HCT116 (cell line): ENCODE data around the gene MIA2. TPM values are rescaled to one million over a fixed set of nuclear protein-coding genes. Genes with fewer than 3 reads are reported as not detected.

ENCODE experiments used
- ATAC-seq: fragments of 200-7000 bp; cut with Tn5 transposase; 2 replicates; pipeline ENCODE4 v1.9.1; 2020; ENCODE audit warnings: mild to moderate bottlenecking, moderate library complexity
- BruUV-seq: library from RNA; stranded (reverse); fragments of 400-500 nt; replicated peaks from 2 replicates; lab custom pipeline; 2021; lab: Mats Ljungman, UMichigan
- CTCF ChIA-PET: fragments of 300-600 bp; sonication (Branson Sonifier 250); formaldehyde crosslinking; loops from one replicate; lab custom pipeline; 2021; ENCODE audit warnings: antibody characterized with exemption; lab: Charles Lee
- POLR2A ChIA-PET: fragments of 300-600, 350-600 bp; sonication (Branson Sonifier 250); formaldehyde crosslinking; loops from one replicate; lab custom pipeline; 2021; ENCODE audit warnings: antibody characterized with exemption; lab: Charles Lee
- RAD21 ChIA-PET, 2 experiments: fragments of 300-600 bp; sonication (Branson Sonifier 250); formaldehyde crosslinking; loops; one replicate each; lab custom pipeline; 2023; ENCODE audit warnings: low total read pairs in 2 of 2; ENCODE audit not compliant: uncharacterized antibody in 2 of 2, unreplicated experiment in 2 of 2, low non-redundant PET in 1 of 2; lab: Charles Lee
- DNase-seq: peaks from one replicate; pipeline ENCODE4 v3.0.0-alpha.2; 2010; ENCODE audit warnings: low read depth, low spot score
- H2AFZ ChIP-seq: fragments of 200-600 bp; shearing (Covaris generic), sonication (generic); 2 replicates; pipeline ENCODE4 v1.6.1; 2017; ENCODE audit warnings: low read depth, mixed run types, mixed read lengths, antibody characterized with exemption, low read length; ENCODE audit not compliant: poor library complexity, severe bottlenecking
- H3K27ac ChIP-seq: 2 replicates; pipeline ENCODE4 v1.5.1; 2012; ENCODE audit warnings: low read depth, low read length
- H3K27me3 ChIP-seq: fragments of 200-600 bp; sonication (generic); 2 replicates; pipeline ENCODE4 v1.6.1; 2016; ENCODE audit warnings: mixed run types, low read length, mixed read lengths; ENCODE audit not compliant: insufficient read depth
- H3K36me3 ChIP-seq, 2 experiments: fragments of 200-500 bp in 1 of 2; fragments of 200-600 bp in 1 of 2; sonication (Bioruptor generic) in 1 of 2; sonication (generic) in 1 of 2; 2 replicates each; pipeline versions ENCODE4 v1.5.1 to v1.6.1; 2014 to 2016; ENCODE audit warnings: low read length in 2 of 2, inconsistent platforms in 1 of 2, mixed read lengths in 1 of 2, mixed run types in 1 of 2; ENCODE audit not compliant: insufficient read depth in 2 of 2, control insufficient read depth in 1 of 2
- H3K4me1 ChIP-seq, 2 experiments: fragments of 200-600 bp in 1 of 2; sonication (generic) in 1 of 2; 2 replicates each; pipeline versions ENCODE4 v1.5.1 to v1.6.1; 2012 to 2017; ENCODE audit warnings: low read length in 2 of 2, inconsistent platforms in 1 of 2, mild to moderate bottlenecking in 1 of 2, mixed read lengths in 1 of 2, mixed run types in 1 of 2, moderate library complexity in 1 of 2; ENCODE audit not compliant: insufficient read depth in 2 of 2, control insufficient read depth in 1 of 2
- H3K4me2 ChIP-seq: fragments of 200-600 bp; sonication (generic); 2 replicates; pipeline ENCODE4 v1.6.1; 2017; ENCODE audit warnings: mixed run types, low read length, mixed read lengths
- H3K4me3 ChIP-seq, 2 experiments: fragments of 200-600 bp in 1 of 2; sonication (generic) in 1 of 2; replicated peaks in 1 of 2; 2 replicates each; pipeline ENCODE4 v1.5.1; 2011 to 2016; ENCODE audit warnings: low read length in 2 of 2, control low read depth in 1 of 2, low read depth in 1 of 2, mild to moderate bottlenecking in 1 of 2, mixed read lengths in 1 of 2, mixed run types in 1 of 2
- H3K79me2 ChIP-seq: fragments of 200-600 bp; sonication (generic); 2 replicates; pipeline ENCODE4 v1.6.1; 2017; ENCODE audit warnings: mild to moderate bottlenecking, mixed run types, low read length, moderate library complexity, mixed read lengths; ENCODE audit not compliant: insufficient read depth
- H3K9ac ChIP-seq: fragments of 200-600 bp; sonication (generic); 2 replicates; pipeline ENCODE4 v1.6.1; 2016; ENCODE audit warnings: low read length, mixed read lengths
- H3K9me2 ChIP-seq: fragments of 200-600 bp; sonication (generic), shearing (Covaris generic); 2 replicates; pipeline ENCODE4 v1.6.1; 2017; ENCODE audit warnings: mixed run types, mild to moderate bottlenecking, moderate library complexity; ENCODE audit not compliant: insufficient read depth
- H3K9me3 ChIP-seq, 2 experiments: fragments of 200-500 bp in 1 of 2; fragments of 200-600 bp in 1 of 2; sonication (Bioruptor generic) in 1 of 2; sonication (generic) in 1 of 2; 2 replicates each; pipeline ENCODE4 v1.6.1; 2014 to 2017; ENCODE audit warnings: low read length in 2 of 2, mixed read lengths in 2 of 2, inconsistent platforms in 1 of 2, low read depth in 1 of 2, mild to moderate bottlenecking in 1 of 2, mixed run types in 1 of 2, moderate library complexity in 1 of 2; ENCODE audit not compliant: control insufficient read depth in 1 of 2, insufficient read depth in 1 of 2
- H4K20me1 ChIP-seq: fragments of 200-600 bp; sonication (generic), shearing (Covaris generic); 2 replicates; pipeline ENCODE4 v1.6.1; 2017; ENCODE audit warnings: mixed run types, mild to moderate bottlenecking, moderate library complexity; ENCODE audit not compliant: insufficient read depth
- ATF3 ChIP-seq: IDR thresholded peaks from 2 replicates; pipeline ENCODE4 v1.6.1; 2012
- CBX3 ChIP-seq: IDR thresholded peaks from 2 replicates; pipeline ENCODE4 v1.6.1; 2012; ENCODE audit warnings: low read depth
- EGR1 ChIP-seq: IDR thresholded peaks from 2 replicates; pipeline ENCODE4 v1.6.1; 2012; ENCODE audit warnings: low read depth
- ELF1 ChIP-seq: IDR thresholded peaks from 2 replicates; pipeline ENCODE4 v1.6.1; 2012; ENCODE audit warnings: low read depth, borderline replicate concordance
- EZH2 ChIP-seq: fragments of 200-600 bp; sonication (generic); IDR thresholded peaks from 2 replicates; pipeline ENCODE4 v1.6.1; 2017; ENCODE audit warnings: antibody characterized with exemption, mixed run types
- EZH2phosphoT487 ChIP-seq: fragments of 200-600 bp; IDR thresholded peaks from 2 replicates; pipeline ENCODE4 v1.6.1; 2018; ENCODE audit warnings: antibody characterized with exemption, borderline replicate concordance
- FOSL1 ChIP-seq: IDR thresholded peaks from 2 replicates; pipeline ENCODE4 v1.6.1; 2012; ENCODE audit warnings: low read depth
- JUND ChIP-seq: IDR thresholded peaks from 2 replicates; pipeline ENCODE4 v1.6.1; 2012
- POLR2AphosphoS5 ChIP-seq: IDR thresholded peaks from 2 replicates; pipeline ENCODE4 v1.6.1; 2011; ENCODE audit warnings: mild to moderate bottlenecking, low read depth, low read length, moderate library complexity
- RAD21 ChIP-seq: IDR thresholded peaks from 2 replicates; pipeline ENCODE4 v1.6.1; 2012; ENCODE audit warnings: low read depth, mild to moderate bottlenecking
- SP1 ChIP-seq: IDR thresholded peaks from 2 replicates; pipeline ENCODE4 v1.6.1; 2012; ENCODE audit warnings: low read depth
- SRF ChIP-seq: IDR thresholded peaks from 2 replicates; pipeline ENCODE4 v1.6.1; 2012; ENCODE audit warnings: low read depth
- TCF7L2 ChIP-seq: IDR thresholded peaks from 2 replicates; pipeline ENCODE4 v1.7.0; 2011; ENCODE audit warnings: borderline replicate concordance, inconsistent platforms; ENCODE audit not compliant: insufficient read depth, insufficient read length; ENCODE audit errors: extremely low read depth
- YY1 ChIP-seq: IDR thresholded peaks from 2 replicates; pipeline ENCODE4 v1.6.1; 2011; ENCODE audit warnings: low read length, low read depth, moderate library complexity, mild to moderate bottlenecking; ENCODE audit not compliant: insufficient replicate concordance; ENCODE audit errors: extremely low read depth
- ZFX ChIP-seq: fragments of 450-650 bp; IDR thresholded peaks from 2 replicates; pipeline ENCODE4 v1.6.1; 2017
- ZNF274 ChIP-seq: fragments of 200-500 bp; sonication (Bioruptor generic); IDR thresholded peaks from 2 replicates; pipeline ENCODE4 v1.6.1; 2014; ENCODE audit warnings: mild to moderate bottlenecking, low read depth, low read length, inconsistent platforms
- intact Hi-C: fragments of 100-400 bp; cut with micrococcal nuclease; formaldehyde crosslinking; loops from 2 replicates; pipeline ENCODE4 v1.10.0; 2022
- total RNA-seq: library from RNA; stranded (reverse); gene quantifications from one replicate; pipeline ENCODE4 v1.2.1, GENCODE V29; 2021; ENCODE audit not compliant: unreplicated experiment
- TF ChIP-seq, protein P1 (sequence below), 3 experiments: fragments of 200-600 bp in 1 of 3; sonication (generic) in 1 of 3; IDR thresholded peaks in 2 of 3; conservative IDR thresholded peaks in 1 of 3; 2 replicates each; pipeline ENCODE4 v1.5.1; 2012 to 2017; ENCODE audit warnings: low read depth in 2 of 3, low read length in 2 of 3, antibody characterized with exemption in 1 of 3, borderline replicate concordance in 1 of 3, control low read depth in 1 of 3, mild to moderate bottlenecking in 1 of 3, mixed read lengths in 1 of 3, mixed run types in 1 of 3, moderate library complexity in 1 of 3; ENCODE audit not compliant: insufficient read depth in 1 of 3
- TF ChIP-seq, protein P2 (sequence below): IDR thresholded peaks from 2 replicates; pipeline ENCODE4 v1.6.1; 2012; ENCODE audit warnings: low read depth

The MIA2 gene
- total RNA-seq, 1 experiment from 2014 or later = 31.1 TPM

DNA sequence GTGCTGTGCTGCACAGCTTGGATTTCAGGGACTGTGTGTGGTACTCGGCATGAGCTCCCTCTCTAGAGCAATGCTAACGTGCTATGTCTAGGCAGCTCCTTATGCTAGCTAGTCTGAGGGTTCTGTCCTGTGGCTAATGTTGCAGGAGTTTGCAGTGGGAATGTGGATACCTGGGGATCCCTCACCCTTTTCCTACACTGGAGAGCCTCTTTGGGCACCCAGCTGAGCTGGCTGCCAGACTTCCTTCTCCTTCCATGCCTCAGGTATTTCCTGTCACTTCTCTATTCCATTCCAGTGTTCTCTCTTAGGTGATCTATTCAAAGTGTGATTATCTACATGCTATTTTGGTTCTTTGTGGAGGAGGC lies 133.7 kb downstream of the MIA2 start:
- CTCF ChIA-PET = interaction anchor here (0.9 to 1.1 kb wide), 2 partner anchors 135 to 197 kb away, joined by 3 read pairs; no protein-coding TSS in a partner anchor
- Histone ChIP-seq H3K36me3 (no peaks in the 10 kb centered on the region), H3K27ac (no peak overlapping the region), H3K79me2 (no peaks in the 10 kb centered on the region), H3K9ac (no peak overlapping the region), H3K27me3 (no peaks in the 10 kb centered on the region), H3K4me1 (no peaks in the 10 kb centered on the region), H3K4me3 (no peak overlapping the region), H3K9me3 (no peaks in the 10 kb centered on the region), H2AFZ (no peak overlapping the region), H4K20me1 (no peaks in the 10 kb centered on the region), H3K9me2 (no peaks in the 10 kb centered on the region), H3K4me2 (no peak overlapping the region)
- TF ChIP-seq, protein P1, sequence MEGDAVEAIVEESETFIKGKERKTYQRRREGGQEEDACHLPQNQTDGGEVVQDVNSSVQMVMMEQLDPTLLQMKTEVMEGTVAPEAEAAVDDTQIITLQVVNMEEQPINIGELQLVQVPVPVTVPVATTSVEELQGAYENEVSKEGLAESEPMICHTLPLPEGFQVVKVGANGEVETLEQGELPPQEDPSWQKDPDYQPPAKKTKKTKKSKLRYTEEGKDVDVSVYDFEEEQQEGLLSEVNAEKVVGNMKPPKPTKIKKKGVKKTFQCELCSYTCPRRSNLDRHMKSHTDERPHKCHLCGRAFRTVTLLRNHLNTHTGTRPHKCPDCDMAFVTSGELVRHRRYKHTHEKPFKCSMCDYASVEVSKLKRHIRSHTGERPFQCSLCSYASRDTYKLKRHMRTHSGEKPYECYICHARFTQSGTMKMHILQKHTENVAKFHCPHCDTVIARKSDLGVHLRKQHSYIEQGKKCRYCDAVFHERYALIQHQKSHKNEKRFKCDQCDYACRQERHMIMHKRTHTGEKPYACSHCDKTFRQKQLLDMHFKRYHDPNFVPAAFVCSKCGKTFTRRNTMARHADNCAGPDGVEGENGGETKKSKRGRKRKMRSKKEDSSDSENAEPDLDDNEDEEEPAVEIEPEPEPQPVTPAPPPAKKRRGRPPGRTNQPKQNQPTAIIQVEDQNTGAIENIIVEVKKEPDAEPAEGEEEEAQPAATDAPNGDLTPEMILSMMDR (IDR thresholded peaks at IDR 0.05 in 2 of 3, conservative IDR thresholded peaks at IDR 0.05 in 1 of 3; ENCODE audit: borderline replicate concordance in 1 of 3, insufficient read depth in 1 of 3, low read depth in 2 of 3, low read length in 2 of 3) = no peak
- no peak for TF ChIP-seq YY1
- no peak for TF ChIP-seq SP1
- no peak for TF ChIP-seq ATF3
- no peak for TF ChIP-seq ZFX
- no peak for TF ChIP-seq EZH2phosphoT487
- no peak for TF ChIP-seq POLR2AphosphoS5
- no peak for TF ChIP-seq JUND
- TF ChIP-seq EGR1 = no peak
- TF ChIP-seq, protein P2, sequence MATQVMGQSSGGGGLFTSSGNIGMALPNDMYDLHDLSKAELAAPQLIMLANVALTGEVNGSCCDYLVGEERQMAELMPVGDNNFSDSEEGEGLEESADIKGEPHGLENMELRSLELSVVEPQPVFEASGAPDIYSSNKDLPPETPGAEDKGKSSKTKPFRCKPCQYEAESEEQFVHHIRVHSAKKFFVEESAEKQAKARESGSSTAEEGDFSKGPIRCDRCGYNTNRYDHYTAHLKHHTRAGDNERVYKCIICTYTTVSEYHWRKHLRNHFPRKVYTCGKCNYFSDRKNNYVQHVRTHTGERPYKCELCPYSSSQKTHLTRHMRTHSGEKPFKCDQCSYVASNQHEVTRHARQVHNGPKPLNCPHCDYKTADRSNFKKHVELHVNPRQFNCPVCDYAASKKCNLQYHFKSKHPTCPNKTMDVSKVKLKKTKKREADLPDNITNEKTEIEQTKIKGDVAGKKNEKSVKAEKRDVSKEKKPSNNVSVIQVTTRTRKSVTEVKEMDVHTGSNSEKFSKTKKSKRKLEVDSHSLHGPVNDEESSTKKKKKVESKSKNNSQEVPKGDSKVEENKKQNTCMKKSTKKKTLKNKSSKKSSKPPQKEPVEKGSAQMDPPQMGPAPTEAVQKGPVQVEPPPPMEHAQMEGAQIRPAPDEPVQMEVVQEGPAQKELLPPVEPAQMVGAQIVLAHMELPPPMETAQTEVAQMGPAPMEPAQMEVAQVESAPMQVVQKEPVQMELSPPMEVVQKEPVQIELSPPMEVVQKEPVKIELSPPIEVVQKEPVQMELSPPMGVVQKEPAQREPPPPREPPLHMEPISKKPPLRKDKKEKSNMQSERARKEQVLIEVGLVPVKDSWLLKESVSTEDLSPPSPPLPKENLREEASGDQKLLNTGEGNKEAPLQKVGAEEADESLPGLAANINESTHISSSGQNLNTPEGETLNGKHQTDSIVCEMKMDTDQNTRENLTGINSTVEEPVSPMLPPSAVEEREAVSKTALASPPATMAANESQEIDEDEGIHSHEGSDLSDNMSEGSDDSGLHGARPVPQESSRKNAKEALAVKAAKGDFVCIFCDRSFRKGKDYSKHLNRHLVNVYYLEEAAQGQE = no peak
- no peak for TF ChIP-seq ELF1
- no peak for TF ChIP-seq TCF7L2
- no peak for TF ChIP-seq RAD21
- no peak for TF ChIP-seq SRF
- no peak for TF ChIP-seq EZH2
- TF ChIP-seq CBX3 = no peak
- TF ChIP-seq ZNF274 = no peak
- TF ChIP-seq FOSL1 = no peak
- DNase-seq = no peak
- intact Hi-C loops = loop anchor here (5.0 kb wide), 1 partner anchor 195 kb away; the partner anchor contains the start of gene TRAPPC6B
- RAD21 ChIA-PET = interaction anchor here in 1 of 2 experiments (0.9 kb wide), 1 partner anchor 136 kb away, joined by 3 read pairs; no protein-coding TSS in a partner anchor
- BruUV-seq = no TSS peak
- POLR2A ChIA-PET = no interaction called here
- no peak; the same call in 1 of the 2 replicates for ATAC-seq
